ENCODE measurements around the gene FIGNL2. TPM values are rescaled to one million over a fixed set of nuclear protein-coding genes. Genes with fewer than 3 reads are reported as not detected.
A peak's percentile ranks its signal among the peaks of the same experiment; 100 is the strongest.

FIGNL2 gene
- total and polyA plus RNA-seq, 9 of the 15 experiments (the other 6 are each of a cell fraction or from before 2014, with no cell fraction given) = 0.01 TPM; not detected in 8

DNA sequence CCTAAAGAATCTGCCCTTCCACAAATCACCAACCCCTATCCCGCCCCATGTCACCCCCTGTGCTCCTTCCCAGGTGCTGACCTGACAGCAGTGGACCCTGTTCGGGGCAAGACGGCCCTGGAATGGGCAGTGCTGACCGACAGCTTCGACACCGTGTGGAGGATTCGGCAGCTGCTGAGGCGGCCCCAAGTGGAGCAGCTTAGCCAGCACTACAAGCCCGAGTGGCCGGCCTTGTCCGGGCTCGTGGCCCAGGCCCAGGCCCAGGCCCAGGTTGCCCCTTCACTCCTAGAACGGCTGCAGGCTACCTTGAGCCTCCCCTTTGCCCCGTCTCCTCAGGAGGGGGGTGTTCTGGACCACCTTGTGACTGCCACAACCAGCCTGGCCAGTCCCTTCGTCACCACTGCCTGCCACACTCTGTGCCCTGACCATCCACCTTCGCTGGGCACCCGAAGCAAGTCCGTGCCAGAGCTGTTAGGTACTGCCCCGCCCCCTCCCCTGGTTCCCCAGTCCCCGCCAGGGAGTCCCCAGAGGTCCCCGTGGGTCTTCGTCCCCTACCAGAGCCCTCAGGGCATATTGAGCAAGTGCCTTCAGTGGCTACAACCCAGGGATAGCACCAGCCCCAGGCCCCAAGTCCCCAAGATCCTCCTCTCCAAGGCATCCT lies 42.1 kb upstream of the FIGNL2 start:
- in situ Hi-C loops (cut with MboI) = loop anchor here (5.0 kb wide), 1 partner anchor 87 kb away; no protein-coding TSS in a partner anchor
- Histone ChIP-seq H4K20me1 (replicated peaks; ENCODE audit: control insufficient read depth, insufficient read depth, low read length) (no peaks in the 10 kb centered on the region), H3K79me2 (ENCODE audit: control insufficient read depth, insufficient read depth, low read length) (no peaks in the 10 kb centered on the region), H3K9me3 (replicated peaks; ENCODE audit: control insufficient read depth, insufficient read depth, low read depth, low read length) (no peaks in the 10 kb centered on the region), H3K27me3 (ENCODE audit: control insufficient read depth in 2 of 2, insufficient read depth in 2 of 2, low read length in 2 of 2) (no peaks in the 10 kb centered on the region), H3K9ac (ENCODE audit: insufficient read depth in 1 of 2, low read depth in 2 of 2, low read length in 2 of 2) (peak overlapping the region in 1 of 2 experiments; percentile 21; a peak in 1 of 4 replicates), H3K4me1 (replicated peaks in 1 of 2; ENCODE audit: control insufficient read depth in 2 of 2, insufficient read depth in 2 of 2, low read length in 2 of 2) (peaks cover 9 to 31% of the 10 kb centered on the region in 2 experiments), H3K9me1 (ENCODE audit: control insufficient read depth, insufficient read depth, low read length) (no peaks in the 10 kb centered on the region), H2AFZ (ENCODE audit: low read depth, low read length) (no peak overlapping the region), H3K4me2 (ENCODE audit: insufficient read depth, low read length) (no peak overlapping the region), H3K36me3 (ENCODE audit: control insufficient read depth, insufficient read depth, low read length) (no peaks in the 10 kb centered on the region), H3K4me3 (no peak overlapping the region), H3K27ac (ENCODE audit: extremely low read depth, low read depth, low read length) (no peak overlapping the region)
- ATAC-seq (no peak), DNase-seq (ENCODE audit: extremely low read depth in 1 of 4, low spot score in 3 of 4) (no peak), FAIRE-seq (no peak)
- ChIA-PET CTCF (ENCODE audit: low intra/inter-chr PET ratio) (interaction anchor here (1.5 kb wide), 1 partner anchor 133 kb away, joined by 6 read pairs; no protein-coding TSS in a partner anchor), POLR2A (interaction anchor here (1.1 kb wide), 1 partner anchor 15 kb away, joined by 3 read pairs; no protein-coding TSS in a partner anchor)
- intact Hi-C loops (cut with micrococcal nuclease) = no loop called here
- 58% methylated on average over 15 of the region's 22 CpGs for WGBS (ENCODE audit: insufficient coverage, low coverage, missing lambda C conversion rate)
- no peak for TF ChIP-seq ADNP (tag; IDR thresholded peaks at IDR 0.05)
- TF ChIP-seq XRCC5 (IDR thresholded peaks at IDR 0.05; ENCODE audit: low read depth, low read length) = no peak
- TF ChIP-seq HDAC3 (IDR thresholded peaks at IDR 0.05; ENCODE audit: borderline replicate concordance, partially characterized antibody) = no peak
- TF ChIP-seq ZNF165 (CRISPR knock-in tag; IDR thresholded peaks at IDR 0.05; ENCODE audit: borderline replicate concordance) = no peak
- TF ChIP-seq HINFP (tag; conservative IDR thresholded peaks at IDR 0.05; ENCODE audit: low read depth) = no peak
- no peak for TF ChIP-seq ZNF212 (CRISPR knock-in tag; IDR thresholded peaks at IDR 0.05)
- no peak for TF ChIP-seq MCM2 (IDR thresholded peaks at IDR 0.05; ENCODE audit: low read depth)
- TF ChIP-seq SAFB2 (IDR thresholded peaks at IDR 0.05; ENCODE audit: borderline replicate concordance, low read depth, low read length, severe bottlenecking) = no peak
- no TSS peak for BruUV-seq (replicated peaks)

Measured in K562 (cell line).